ENCODE results near the gene SLC6A9. TPM values are rescaled to one million over a fixed set of nuclear protein-coding genes. Genes with fewer than 3 reads are reported as not detected.

SLC6A9 gene
- polyA plus RNA-seq, 3 donors, result not detected

GRCh38 chr1:44019466-44019948 lies 11.8 kb downstream of the SLC6A9 start:
- H3K36me3 ChIP-seq (replicated peaks in 1 of 2; ENCODE audit: control insufficient read depth in 1 of 2, insufficient read depth in 2 of 2, low read length in 2 of 2), result no peaks in the 10 kb centered on the region
- H3K27me3 ChIP-seq (ENCODE audit: control insufficient read depth in 2 of 2, insufficient read depth in 2 of 2, low read length in 2 of 2), result no peaks in the 10 kb centered on the region
- no peak overlapping the region for H3K27ac ChIP-seq (ENCODE audit: low read depth in 1 of 2, low read length in 2 of 2)
- H3K9me3 ChIP-seq (replicated peaks in 1 of 2; ENCODE audit: control insufficient read depth in 1 of 2, insufficient read depth in 1 of 2, low read length in 2 of 2), result no peaks in the 10 kb centered on the region
- H3K4me1 ChIP-seq (ENCODE audit: control insufficient read depth in 1 of 2, insufficient read depth in 2 of 2, low read length in 2 of 2), result no peaks in the 10 kb centered on the region
- 94% methylated on average over 12 of the region's 13 CpGs for WGBS (ENCODE audit: insufficient coverage)
- no peaks in the 10 kb centered on the region for H3K4me1 Mint-ChIP-seq
- no peaks in the 10 kb centered on the region for H3K36me3 Mint-ChIP-seq
- no peak overlapping the region for H3K4me3 ChIP-seq (replicated peaks in 1 of 3; ENCODE audit: low read depth in 2 of 3, low read length in 3 of 3)
- H3K79me2 ChIP-seq (ENCODE audit: insufficient read depth, low read length), result no peaks in the 10 kb centered on the region
- no peak overlapping the region for H2AFZ ChIP-seq (ENCODE audit: insufficient read depth, low read depth, low read length, poor library complexity, severe bottlenecking)
- H3K4me3 Mint-ChIP-seq, result no peak overlapping the region
- no peak overlapping the region for H3K4me2 ChIP-seq (replicated peaks; ENCODE audit: extremely low read depth, low read length, poor library complexity, severe bottlenecking)
- no peaks in the 10 kb centered on the region for H4K20me1 ChIP-seq (ENCODE audit: insufficient read depth, low read length)
- intact Hi-C loops (cut with micrococcal nuclease), result no loop called here
- H3K9me3 Mint-ChIP-seq, result no peaks in the 10 kb centered on the region
- H3K9ac ChIP-seq (ENCODE audit: insufficient read depth, low read length, poor library complexity, severe bottlenecking), result no peak overlapping the region
- H3K27me3 Mint-ChIP-seq (ENCODE audit: low read depth in 3 of 3), result peaks cover 0 to 9% (median 2%) of the 10 kb centered on the region in 3 donors
- no peak for TF ChIP-seq CTCF (IDR thresholded peaks at IDR 0.05)
- DNase-seq, result no peak
- H3K27ac Mint-ChIP-seq, result no peak overlapping the region

DNA sequence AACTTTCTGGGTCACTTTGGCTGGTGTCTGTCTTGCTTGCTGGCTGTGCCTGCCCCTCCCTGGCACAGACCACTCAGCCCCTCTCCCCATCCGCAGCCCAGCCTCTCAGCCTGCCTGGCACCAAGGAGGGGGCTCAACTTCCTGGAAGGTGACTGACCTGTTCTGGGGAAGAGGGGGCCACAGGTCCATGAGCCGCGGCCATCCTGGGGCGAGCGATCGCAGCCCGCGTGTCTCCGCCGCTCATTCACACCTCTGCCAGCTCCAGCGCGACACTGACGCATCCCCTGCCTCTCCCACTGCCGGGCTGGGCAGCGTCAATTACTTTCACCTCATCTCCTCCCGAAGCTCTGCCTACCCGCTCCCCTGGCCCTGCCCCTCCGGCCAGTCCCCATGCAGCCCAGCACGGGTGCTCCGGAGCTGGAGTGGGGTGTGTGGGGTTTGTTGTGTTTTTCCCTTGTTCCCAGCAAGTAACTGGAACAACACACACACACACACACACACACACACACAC lies 14.3 kb downstream of the SLC6A9 start:
- Histone ChIP-seq H3K36me3 (replicated peaks in 1 of 2; ENCODE audit: control insufficient read depth in 1 of 2, insufficient read depth in 2 of 2, low read length in 2 of 2) (no peaks in the 10 kb centered on the region), H3K27me3 (ENCODE audit: control insufficient read depth in 2 of 2, insufficient read depth in 2 of 2, low read length in 2 of 2) (no peaks in the 10 kb centered on the region), H3K4me3 (replicated peaks in 1 of 3; ENCODE audit: low read depth in 2 of 3, low read length in 3 of 3) (no peak overlapping the region), H3K79me2 (ENCODE audit: insufficient read depth, low read length) (no peaks in the 10 kb centered on the region), H4K20me1 (ENCODE audit: insufficient read depth, low read length) (no peaks in the 10 kb centered on the region), H3K27ac (ENCODE audit: low read depth in 1 of 2, low read length in 2 of 2) (no peak overlapping the region), H2AFZ (ENCODE audit: insufficient read depth, low read depth, low read length, poor library complexity, severe bottlenecking) (no peak overlapping the region), H3K9ac (ENCODE audit: insufficient read depth, low read length, poor library complexity, severe bottlenecking) (no peak overlapping the region), H3K9me3 (replicated peaks in 1 of 2; ENCODE audit: control insufficient read depth in 1 of 2, insufficient read depth in 1 of 2, low read length in 2 of 2) (no peaks in the 10 kb centered on the region), H3K4me1 (ENCODE audit: control insufficient read depth in 1 of 2, insufficient read depth in 2 of 2, low read length in 2 of 2) (no peaks in the 10 kb centered on the region), H3K4me2 (replicated peaks; ENCODE audit: extremely low read depth, low read length, poor library complexity, severe bottlenecking) (no peak overlapping the region)
- DNase-seq, result no peak
- H3K36me3 Mint-ChIP-seq, result no peaks in the 10 kb centered on the region
- no peak for TF ChIP-seq CTCF (IDR thresholded peaks at IDR 0.05)
- peaks cover 4% of the 10 kb centered on the region for H3K4me1 Mint-ChIP-seq
- intact Hi-C loops (cut with micrococcal nuclease), result no loop called here
- no peak overlapping the region for H3K4me3 Mint-ChIP-seq
- H3K9me3 Mint-ChIP-seq, result no peaks in the 10 kb centered on the region
- WGBS (ENCODE audit: insufficient coverage), result 89% methylated on average over 11 of the region's 20 CpGs
- H3K27ac Mint-ChIP-seq, result no peak overlapping the region
- peaks cover 0 to 9% (median 2%) of the 10 kb centered on the region in 3 donors for H3K27me3 Mint-ChIP-seq (ENCODE audit: low read depth in 3 of 3)

Measured in CD14-positive monocyte (primary cell).